DMS 273 (cell line): Measurements from ENCODE around the gene BICD1.
"Not testable (repeated sequence)": the region's sequence is repeated elsewhere in the genome, so short reads cannot be mapped to it uniquely, and the experiment has no call there.

ENCODE experiments used
- DNase-seq: peaks from one replicate; lab custom pipeline; 2025; ENCODE audit not compliant: unreplicated experiment; lab: John Stamatoyannopoulos, UW

Gene BICD1

GRCh38 chr12:32274665-32275064 lies 168.0 kb downstream of the BICD1 start:
- no peak for DNase-seq

- not testable (repeated sequence) for DNase-seq
These were observed 168.9 kb downstream of the BICD1 start for GRCh38 chr12:32275520-32275919.

GRCh38 chr12:32277774-32278173 lies 171.1 kb downstream of the BICD1 start:
- no peak for DNase-seq

- DNase-seq: no peak
These were observed 174.5 kb downstream of the BICD1 start for GRCh38 chr12:32281098-32281497.

- DNase-seq: no peak
These were observed 177.9 kb downstream of the BICD1 start for GRCh38 chr12:32284561-32284960.

GRCh38 chr12:32285021-32285420 lies 178.4 kb downstream of the BICD1 start:
- DNase-seq: no peak

GRCh38 chr12:32285489-32285888 lies 178.8 kb downstream of the BICD1 start:
- no peak for DNase-seq

- DNase-seq: peak; percentile 11
These were observed 183.8 kb downstream of the BICD1 start for GRCh38 chr12:32290411-32290810.

- DNase-seq: no peak
These were observed 185.5 kb downstream of the BICD1 start for GRCh38 chr12:32292151-32292550.

GRCh38 chr12:32293808-32294419 lies 187.3 kb downstream of the BICD1 start:
- no peak for DNase-seq

GRCh38 chr12:32296567-32296966 lies 189.9 kb downstream of the BICD1 start:
- peak; percentile 65 for DNase-seq

- DNase-seq: no peak
These were observed 192.3 kb downstream of the BICD1 start for GRCh38 chr12:32298917-32299316.

GRCh38 chr12:32301216-32301615 lies 194.6 kb downstream of the BICD1 start:
- DNase-seq: no peak

- peak; percentile 66 for DNase-seq
These were observed 195.8 kb downstream of the BICD1 start for GRCh38 chr12:32302218-32303173.

GRCh38 chr12:32303174-32303549 lies 196.5 kb downstream of the BICD1 start:
- DNase-seq: no peak

GRCh38 chr12:32305163-32305562 lies 198.5 kb downstream of the BICD1 start:
- peak; percentile 42 for DNase-seq

GRCh38 chr12:32307326-32307725 lies 200.7 kb downstream of the BICD1 start:
- no peak for DNase-seq

- peak; percentile 75 for DNase-seq
These were observed 203.4 kb downstream of the BICD1 start for GRCh38 chr12:32309811-32310736.

GRCh38 chr12:32312049-32312670 lies 205.5 kb downstream of the BICD1 start:
- peak; percentile 68 for DNase-seq

- DNase-seq: no peak
These were observed 215.7 kb downstream of the BICD1 start for GRCh38 chr12:32322354-32322753.

GRCh38 chr12:32331133-32331532 lies 224.5 kb downstream of the BICD1 start:
- DNase-seq: no peak
